HG03571 (cell line): ENCODE results near the gene POTEF.
"Not testable (repeated sequence)": the region's sequence is repeated elsewhere in the genome, so short reads cannot be mapped to it uniquely, and the experiment has no call there.

ENCODE experiments used
- ATAC-seq: cut with Tn5 transposase; IDR thresholded peaks from one replicate; pipeline ENCODE4 v1.9.1; 2021; ENCODE audit not compliant: unreplicated experiment

POTEF gene

DNA sequence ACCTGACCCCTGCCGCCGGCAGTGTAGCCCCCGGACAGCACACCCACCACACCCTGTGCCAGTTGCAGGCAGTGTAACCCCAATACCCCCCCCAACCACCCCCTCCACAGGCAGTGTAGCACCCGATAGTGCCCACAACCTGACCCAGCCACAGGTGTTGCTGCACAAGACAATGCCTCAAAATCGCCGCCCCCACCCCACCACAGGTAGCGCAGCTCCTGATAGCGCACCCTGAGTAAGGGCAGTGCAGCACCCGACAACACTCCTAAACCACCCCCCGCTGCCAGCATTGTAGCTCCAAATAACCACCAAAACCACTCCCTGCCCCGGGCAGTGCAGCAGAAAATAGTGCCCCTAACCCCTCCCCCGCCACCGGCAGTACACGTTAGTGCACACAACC, 558 bp downstream of the POTEF start:
- not testable (repeated sequence) for ATAC-seq

DNA sequence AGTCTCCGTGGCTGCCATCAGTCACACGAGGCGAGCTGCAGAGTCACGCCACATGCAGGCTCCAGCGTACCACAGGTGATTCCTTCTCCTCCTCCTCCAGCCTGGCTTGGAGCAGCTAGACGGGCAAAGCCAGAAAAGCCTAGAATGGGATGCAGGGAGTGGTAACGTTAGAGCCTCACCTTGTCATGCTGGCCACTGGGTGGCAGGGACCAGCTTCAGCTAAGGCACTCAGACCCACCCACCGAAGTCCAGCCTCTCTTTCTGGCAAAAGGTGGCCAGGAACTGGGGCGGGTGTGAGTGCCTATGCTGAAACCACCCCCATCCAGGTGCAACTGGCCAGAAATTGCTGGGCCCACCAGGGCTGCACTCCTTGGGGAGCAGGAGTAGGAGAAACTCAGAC, 1.3 kb downstream of the POTEF start:
- not testable (repeated sequence) for ATAC-seq

DNA sequence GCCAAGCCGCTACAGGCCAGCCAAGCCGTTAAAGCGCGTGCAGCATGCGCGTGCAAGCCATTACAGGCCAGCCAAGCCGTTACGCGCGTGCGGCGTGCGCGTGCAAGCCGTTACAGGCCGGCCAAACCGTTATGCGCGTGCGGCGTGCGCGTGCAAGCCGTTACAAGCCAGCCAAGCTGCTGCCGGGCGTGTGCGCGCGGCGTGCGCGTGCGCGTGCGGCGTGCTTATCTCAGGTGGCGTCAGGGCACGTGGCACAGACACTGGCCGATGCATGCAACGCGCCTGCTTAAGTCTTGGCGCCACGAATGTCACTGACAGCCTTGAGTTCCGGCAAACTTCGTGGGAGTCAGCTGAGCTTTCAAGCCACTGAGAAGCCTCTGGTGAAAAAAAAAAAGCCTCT, 8.1 kb downstream of the POTEF start:
- ATAC-seq: not testable (repeated sequence)

DNA sequence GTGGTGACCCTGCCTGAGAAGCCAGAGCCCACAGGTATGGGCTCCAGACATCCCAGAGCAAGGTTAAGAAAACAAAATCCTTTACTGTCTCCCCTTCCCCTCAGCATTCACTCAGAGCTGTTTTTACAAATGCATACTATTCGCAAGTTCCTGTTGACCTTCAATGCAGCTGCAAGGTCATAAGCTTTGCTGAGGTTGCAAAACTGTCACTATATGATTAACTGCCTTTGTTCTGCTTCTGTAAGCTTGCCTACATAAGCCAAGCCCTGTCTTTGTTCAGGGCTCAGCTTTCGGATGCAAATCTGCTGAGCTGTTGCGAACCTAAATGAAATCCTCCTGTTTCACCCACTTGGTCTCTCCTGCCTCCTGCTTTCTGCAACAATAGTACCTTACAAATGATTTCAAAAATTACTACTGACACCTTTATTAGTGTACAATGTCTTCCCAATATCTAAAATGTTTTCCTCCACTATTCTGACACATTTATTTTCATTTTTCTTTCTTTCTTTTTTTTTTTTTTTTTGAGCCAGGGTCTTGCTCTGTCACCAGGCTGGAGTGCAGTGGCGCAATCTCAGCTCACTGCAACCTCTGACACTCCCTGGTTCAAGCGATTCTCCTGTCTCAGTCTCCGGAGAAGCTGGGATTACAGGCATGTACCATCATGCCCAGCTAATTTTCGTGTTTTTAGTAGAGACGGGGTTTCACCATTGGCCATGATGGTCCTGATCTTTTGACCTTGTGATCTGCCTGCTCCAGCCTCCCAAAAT, 26.2 kb downstream of the POTEF start:
- not testable (repeated sequence) for ATAC-seq

DNA sequence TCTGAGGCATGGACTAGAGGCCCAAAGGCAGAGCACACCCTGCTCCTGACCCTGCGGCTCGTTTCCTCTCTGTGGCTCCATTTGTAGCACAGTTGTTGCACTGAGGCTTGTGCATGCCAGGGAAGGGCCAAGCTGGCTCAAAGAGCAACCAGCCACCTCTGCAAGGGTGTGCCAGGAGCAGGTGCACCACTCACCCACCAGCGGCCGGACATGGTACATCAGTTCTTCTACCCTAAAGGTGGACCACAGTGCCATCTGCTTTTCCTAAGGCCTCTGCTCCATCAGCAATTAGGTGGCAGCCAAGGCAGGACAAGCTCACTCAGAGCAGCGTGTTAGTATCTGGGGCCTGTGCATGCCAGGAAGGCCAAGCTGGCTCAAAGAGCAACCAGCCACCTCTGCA, 66.4 kb downstream of the POTEF start:
- ATAC-seq: not testable (repeated sequence)

DNA sequence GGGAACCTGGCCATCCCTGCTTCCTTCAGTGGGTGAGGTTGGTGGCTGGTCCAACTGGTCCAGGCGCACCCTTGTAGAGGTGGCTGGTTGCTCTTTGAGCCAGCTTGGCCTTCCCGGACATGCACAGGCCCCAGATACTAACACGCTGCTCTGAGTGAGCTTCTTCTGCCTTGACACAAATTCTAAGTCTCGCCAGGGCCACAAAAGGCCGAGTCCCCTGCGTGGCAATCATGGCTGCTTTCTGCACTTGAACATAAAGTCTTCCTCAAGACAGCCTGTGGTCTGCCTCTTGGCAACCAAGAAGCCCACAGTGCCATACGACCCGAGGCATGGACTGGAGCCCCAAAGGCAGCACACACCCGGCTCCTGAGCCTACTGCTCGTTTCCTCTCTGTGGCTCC, 69.0 kb downstream of the POTEF start:
- not testable (repeated sequence) for ATAC-seq

DNA sequence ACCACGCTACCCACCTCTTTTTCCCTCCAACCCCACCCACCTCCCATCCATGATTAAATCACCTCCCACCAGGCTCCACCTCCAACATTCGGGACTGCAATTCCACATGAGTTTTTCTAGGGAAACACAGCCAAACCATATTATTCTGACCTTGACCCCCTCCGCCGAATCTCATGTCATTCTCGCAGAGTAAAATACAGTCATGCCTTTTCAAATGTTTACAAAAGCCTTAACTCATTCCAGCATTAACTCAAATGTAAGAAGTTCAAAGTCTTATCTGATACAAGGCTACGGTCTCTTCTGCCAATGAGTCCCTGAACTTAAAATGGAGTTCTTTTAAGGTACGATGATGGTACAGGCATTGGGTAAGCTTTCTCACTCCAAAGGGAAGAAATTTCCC, 72.7 kb downstream of the POTEF start:
- not testable (repeated sequence) for ATAC-seq

DNA sequence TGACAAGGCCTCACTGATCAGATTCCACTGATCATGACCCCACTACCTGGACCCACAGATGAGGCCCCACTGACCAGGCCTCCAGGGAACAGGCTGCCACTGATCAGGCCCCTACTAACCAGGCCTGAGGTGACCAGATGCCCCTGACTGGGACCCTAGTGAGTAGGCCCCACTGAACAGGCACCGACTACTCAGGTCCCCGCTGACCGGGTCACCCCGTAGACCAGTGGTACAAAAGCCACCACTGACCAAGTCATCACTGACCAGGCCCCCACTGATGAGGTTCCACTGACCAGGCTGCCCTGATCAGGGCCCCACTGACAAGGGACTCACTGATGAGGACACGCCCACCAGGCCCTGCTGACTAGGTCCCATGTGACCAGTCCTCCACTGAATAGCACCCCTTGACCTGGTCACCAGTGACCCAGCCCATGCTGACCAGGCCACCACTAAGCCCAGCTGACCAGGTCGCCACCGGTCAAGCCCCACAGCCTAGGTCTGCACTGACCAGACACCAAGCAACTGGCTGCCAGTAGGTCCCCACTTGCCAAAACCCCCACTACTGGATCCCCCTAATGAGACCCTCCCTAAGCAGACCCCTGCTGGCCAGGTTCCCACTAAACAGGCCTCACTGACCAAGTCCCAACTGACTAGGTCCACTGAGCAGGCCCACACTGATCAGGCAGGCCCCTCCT, 75.7 kb downstream of the POTEF start:
- not testable (repeated sequence) for ATAC-seq

DNA sequence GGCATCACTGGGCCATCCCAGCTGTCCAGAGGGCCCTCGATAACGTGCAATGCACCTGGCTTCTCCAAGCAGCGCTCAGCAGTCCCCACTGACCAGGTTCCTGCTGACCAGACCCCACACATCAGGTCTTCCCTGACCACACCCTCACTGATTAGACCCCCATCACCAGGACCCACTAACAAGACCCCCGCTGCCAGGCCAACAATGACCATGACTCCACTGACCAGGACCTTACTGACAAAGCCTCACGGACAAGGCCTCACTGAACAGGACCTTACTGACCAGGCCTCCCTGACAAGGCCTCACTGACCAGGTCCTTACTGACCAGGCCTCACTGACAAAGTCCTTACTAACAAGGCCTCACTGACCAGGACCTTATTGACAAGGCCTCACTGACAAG, 76.6 kb downstream of the POTEF start:
- ATAC-seq: not testable (repeated sequence)

DNA sequence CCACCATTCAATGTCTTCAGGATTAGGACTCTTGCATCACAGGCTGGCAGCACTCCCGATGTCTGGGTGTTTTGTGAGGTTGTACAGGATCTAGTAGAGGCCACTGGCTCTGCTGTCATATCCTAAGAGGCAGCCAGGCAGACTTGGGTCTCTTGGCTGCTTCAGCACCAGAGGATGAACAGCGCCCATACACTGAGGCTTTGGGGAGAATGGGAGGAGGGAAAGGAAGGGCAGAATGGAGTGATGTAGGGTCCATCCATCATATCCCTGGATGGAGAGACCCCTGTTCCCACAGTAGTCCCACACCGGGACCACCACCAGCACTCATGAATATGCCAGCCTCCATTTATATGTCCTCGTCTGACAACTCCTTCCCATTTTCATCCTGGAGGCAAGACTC, 80.6 kb downstream of the POTEF start:
- not testable (repeated sequence) for ATAC-seq

DNA sequence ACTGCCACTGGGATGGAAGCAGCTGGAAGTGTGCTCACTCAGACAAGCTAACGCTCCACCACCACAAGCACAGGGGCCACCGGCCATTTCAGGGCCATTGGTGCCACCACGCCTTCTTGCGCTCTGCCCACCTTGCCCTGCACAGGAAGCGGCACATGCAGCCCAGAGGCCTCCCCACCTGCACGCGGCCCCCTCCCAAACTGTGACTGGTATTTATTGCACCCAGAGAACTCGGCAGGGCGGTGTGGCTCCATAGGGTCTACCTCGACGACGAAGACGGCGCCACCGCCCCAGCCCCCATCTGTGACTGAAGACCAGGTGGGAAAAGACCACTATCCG, 90.8 kb downstream of the POTEF start:
- not testable (repeated sequence) for ATAC-seq

DNA sequence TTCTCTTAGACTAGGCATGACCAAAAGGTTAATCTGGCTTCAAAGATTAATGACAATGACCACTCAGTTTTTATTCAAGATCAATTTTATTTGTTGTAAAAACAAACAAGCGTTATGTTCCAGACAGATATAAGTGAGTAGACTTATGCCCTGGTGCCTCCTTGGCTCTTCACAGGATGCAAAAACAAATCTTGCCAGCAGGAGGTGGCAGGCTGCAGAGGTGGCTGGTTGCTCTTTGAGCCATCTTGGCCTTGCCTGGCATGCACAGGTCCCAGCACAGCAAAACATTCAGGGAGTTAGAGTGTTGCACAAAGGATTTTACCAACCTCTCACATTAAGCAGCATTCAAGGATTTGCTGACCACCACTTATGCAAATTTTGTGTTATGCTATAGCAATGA, 103.1 kb downstream of the POTEF start:
- not testable (repeated sequence) for ATAC-seq
